ENCODE measurements around the gene PRX. TPM values are rescaled to one million over a fixed set of nuclear protein-coding genes. Genes with fewer than 3 reads are reported as not detected.

PRX gene
- total and polyA plus RNA-seq, 2 donors from 2014 or later = 4.5 to 12.6 TPM

DNA sequence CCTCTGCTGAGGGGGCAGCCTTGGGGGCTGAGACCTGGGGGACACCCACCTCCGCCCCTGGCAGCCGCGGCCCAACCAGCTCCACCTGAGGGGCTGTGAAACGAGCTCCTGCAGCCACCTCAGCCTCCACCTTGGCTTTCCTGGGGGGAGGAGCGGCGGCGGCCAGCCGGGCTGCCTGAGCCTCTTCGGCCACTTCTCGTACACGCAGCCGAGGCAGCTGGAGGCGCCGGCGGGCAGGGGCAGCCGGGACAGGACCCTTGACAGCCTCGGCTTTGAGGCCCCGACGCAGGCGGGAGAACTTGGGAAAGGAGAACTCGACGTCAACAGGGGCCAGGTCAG lies 15.6 kb downstream of the PRX start:
- Histone ChIP-seq H3K27me3 (ENCODE audit: control insufficient read depth, insufficient read depth, low read length) (no peaks in the 10 kb centered on the region), H3K9me3 (ENCODE audit: control insufficient read depth in 2 of 3, insufficient read depth in 1 of 3, low read length in 3 of 3) (no peaks in the 10 kb centered on the region), H3K4me3 (ENCODE audit: low read length in 3 of 3) (no peak overlapping the region), H3K9ac (ENCODE audit: low read length in 3 of 3) (no peak overlapping the region), H3K27ac (ENCODE audit: low read depth in 2 of 2, low read length in 2 of 2) (no peak overlapping the region), H3K36me3 (ENCODE audit: control insufficient read depth in 2 of 3, insufficient read depth in 3 of 3, low read length in 3 of 3) (no peaks in the 10 kb centered on the region), H3K4me1 (ENCODE audit: control insufficient read depth in 2 of 3, insufficient read depth in 2 of 3, low read depth in 1 of 3, low read length in 3 of 3) (no peaks in the 10 kb centered on the region)
- TF ChIP-seq, protein P1, sequence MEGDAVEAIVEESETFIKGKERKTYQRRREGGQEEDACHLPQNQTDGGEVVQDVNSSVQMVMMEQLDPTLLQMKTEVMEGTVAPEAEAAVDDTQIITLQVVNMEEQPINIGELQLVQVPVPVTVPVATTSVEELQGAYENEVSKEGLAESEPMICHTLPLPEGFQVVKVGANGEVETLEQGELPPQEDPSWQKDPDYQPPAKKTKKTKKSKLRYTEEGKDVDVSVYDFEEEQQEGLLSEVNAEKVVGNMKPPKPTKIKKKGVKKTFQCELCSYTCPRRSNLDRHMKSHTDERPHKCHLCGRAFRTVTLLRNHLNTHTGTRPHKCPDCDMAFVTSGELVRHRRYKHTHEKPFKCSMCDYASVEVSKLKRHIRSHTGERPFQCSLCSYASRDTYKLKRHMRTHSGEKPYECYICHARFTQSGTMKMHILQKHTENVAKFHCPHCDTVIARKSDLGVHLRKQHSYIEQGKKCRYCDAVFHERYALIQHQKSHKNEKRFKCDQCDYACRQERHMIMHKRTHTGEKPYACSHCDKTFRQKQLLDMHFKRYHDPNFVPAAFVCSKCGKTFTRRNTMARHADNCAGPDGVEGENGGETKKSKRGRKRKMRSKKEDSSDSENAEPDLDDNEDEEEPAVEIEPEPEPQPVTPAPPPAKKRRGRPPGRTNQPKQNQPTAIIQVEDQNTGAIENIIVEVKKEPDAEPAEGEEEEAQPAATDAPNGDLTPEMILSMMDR (IDR thresholded peaks at IDR 0.05; ENCODE audit: borderline replicate concordance, extremely low read depth, insufficient read depth) = no peak
- no peak for FAIRE-seq
- intact Hi-C loops (cut with DNase I) = no loop called here
- no peak for DNase-seq

DNA sequence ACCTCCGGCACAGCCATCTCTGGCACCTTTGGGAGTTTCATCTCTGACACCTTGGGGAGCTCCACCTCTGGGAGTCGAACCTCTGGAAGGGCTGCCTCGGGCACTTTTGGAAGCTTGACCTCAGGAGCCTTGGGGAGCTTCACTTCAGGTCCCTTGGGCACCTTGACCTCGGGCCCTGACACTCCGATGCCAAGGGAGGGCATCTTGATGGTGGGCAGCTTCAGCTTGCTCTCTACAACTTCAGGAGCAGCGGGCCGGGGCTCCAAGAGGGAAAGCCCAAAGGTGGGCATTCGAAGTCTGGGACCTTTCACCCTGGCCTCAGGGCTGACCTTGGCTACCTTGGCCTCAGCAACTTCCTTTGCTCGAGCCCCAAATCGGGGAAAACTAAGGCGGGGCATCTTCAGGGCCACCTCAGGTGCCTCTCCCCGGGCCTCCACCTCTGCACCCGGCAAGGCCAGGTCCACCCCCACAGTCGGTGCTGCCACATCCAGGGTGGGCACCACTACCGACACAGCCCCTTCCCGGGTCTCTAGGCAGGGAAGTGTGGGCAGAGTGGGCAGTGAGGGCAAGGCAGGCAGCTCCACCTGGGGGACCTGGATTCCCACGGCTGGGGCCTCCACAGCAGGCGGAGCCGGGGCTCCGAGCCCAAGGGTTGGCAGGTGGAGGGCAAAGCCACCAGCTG lies 16.2 kb downstream of the PRX start:
- Histone ChIP-seq H3K27ac (ENCODE audit: low read depth in 2 of 2, low read length in 2 of 2) (no peak overlapping the region), H3K36me3 (ENCODE audit: control insufficient read depth in 2 of 3, insufficient read depth in 3 of 3, low read length in 3 of 3) (no peaks in the 10 kb centered on the region), H3K9me3 (ENCODE audit: control insufficient read depth in 2 of 3, insufficient read depth in 1 of 3, low read length in 3 of 3) (no peaks in the 10 kb centered on the region), H3K27me3 (ENCODE audit: control insufficient read depth, insufficient read depth, low read length) (no peaks in the 10 kb centered on the region), H3K9ac (ENCODE audit: low read length in 3 of 3) (no peak overlapping the region), H3K4me3 (ENCODE audit: low read length in 3 of 3) (no peak overlapping the region), H3K4me1 (ENCODE audit: control insufficient read depth in 2 of 3, insufficient read depth in 2 of 3, low read depth in 1 of 3, low read length in 3 of 3) (no peaks in the 10 kb centered on the region)
- FAIRE-seq (no peak), DNase-seq (no peak)
- intact Hi-C loops (cut with DNase I) = no loop called here
- TF ChIP-seq, protein P1 (IDR thresholded peaks at IDR 0.05; ENCODE audit: borderline replicate concordance, extremely low read depth, insufficient read depth) = no peak

DNA sequence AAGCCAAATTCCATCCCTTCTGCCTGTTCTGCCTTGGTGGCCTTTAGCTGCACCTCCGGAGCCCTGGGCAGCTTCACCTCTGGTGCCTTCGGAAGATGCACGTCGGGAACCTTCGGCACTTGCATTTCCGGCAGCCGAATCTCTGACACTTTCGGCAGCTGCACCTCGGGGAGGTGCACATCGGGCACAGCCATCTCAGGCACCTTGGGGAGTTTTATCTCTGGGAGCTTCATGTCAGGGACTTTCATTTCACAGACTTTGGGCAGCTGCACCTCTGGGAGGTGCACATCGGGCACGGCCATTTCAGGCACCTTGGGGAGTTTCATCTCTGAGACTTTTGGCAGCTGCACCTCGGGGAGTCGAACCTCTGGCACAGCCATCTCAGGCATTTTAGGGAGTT lies 17.2 kb downstream of the PRX start:
- no peak overlapping the region for H3K4me3 ChIP-seq (ENCODE audit: low read length in 3 of 3)
- no peaks in the 10 kb centered on the region for H3K27me3 ChIP-seq (ENCODE audit: control insufficient read depth, insufficient read depth, low read length)
- FAIRE-seq = no peak
- no peaks in the 10 kb centered on the region for H3K36me3 ChIP-seq (ENCODE audit: control insufficient read depth in 2 of 3, insufficient read depth in 3 of 3, low read length in 3 of 3)
- H3K27ac ChIP-seq (ENCODE audit: low read depth in 2 of 2, low read length in 2 of 2) = no peak overlapping the region
- TF ChIP-seq, protein P1 (IDR thresholded peaks at IDR 0.05; ENCODE audit: borderline replicate concordance, extremely low read depth, insufficient read depth) = no peak
- H3K9ac ChIP-seq (ENCODE audit: low read length in 3 of 3) = no peak overlapping the region
- H3K9me3 ChIP-seq (ENCODE audit: control insufficient read depth in 2 of 3, insufficient read depth in 1 of 3, low read length in 3 of 3) = no peaks in the 10 kb centered on the region
- H3K4me1 ChIP-seq (ENCODE audit: control insufficient read depth in 2 of 3, insufficient read depth in 2 of 3, low read depth in 1 of 3, low read length in 3 of 3) = no peaks in the 10 kb centered on the region
- intact Hi-C loops (cut with DNase I) = no loop called here
- DNase-seq = no peak

DNA sequence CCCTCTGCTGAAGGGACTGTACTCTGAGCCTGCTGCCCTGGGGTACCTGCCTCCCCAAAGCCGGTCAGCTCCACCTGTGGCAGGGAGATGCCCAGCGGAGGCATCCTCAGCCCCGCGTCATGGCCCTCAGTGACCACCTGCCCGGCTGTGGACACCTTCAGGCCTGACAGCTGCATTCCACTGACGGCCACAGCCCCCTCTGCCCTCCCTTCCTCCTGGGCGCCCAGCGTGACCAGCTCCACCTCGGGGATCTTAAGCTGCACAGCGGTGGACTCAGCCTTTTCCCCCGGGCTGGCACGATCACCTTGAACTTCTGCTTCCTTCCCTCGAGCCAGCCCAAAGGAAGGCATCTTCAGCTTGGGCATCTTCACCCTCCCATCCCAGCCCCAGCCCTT lies 18.4 kb downstream of the PRX start:
- no peaks in the 10 kb centered on the region for H3K9me3 ChIP-seq (ENCODE audit: control insufficient read depth in 2 of 3, insufficient read depth in 1 of 3, low read length in 3 of 3)
- no peaks in the 10 kb centered on the region for H3K27me3 ChIP-seq (ENCODE audit: control insufficient read depth, insufficient read depth, low read length)
- DNase-seq (peak in 3 of 5 donors; percentile 34 to 37 (median 35)), FAIRE-seq (no peak)
- no peak overlapping the region for H3K9ac ChIP-seq (ENCODE audit: low read length in 3 of 3)
- no peaks in the 10 kb centered on the region for H3K4me1 ChIP-seq (ENCODE audit: control insufficient read depth in 2 of 3, insufficient read depth in 2 of 3, low read depth in 1 of 3, low read length in 3 of 3)
- no peak overlapping the region for H3K4me3 ChIP-seq (ENCODE audit: low read length in 3 of 3)
- intact Hi-C loops (cut with DNase I) = no loop called here
- H3K36me3 ChIP-seq (ENCODE audit: control insufficient read depth in 2 of 3, insufficient read depth in 3 of 3, low read length in 3 of 3) = no peaks in the 10 kb centered on the region
- TF ChIP-seq, protein P1 (IDR thresholded peaks at IDR 0.05; ENCODE audit: borderline replicate concordance, extremely low read depth, insufficient read depth) = no peak
- H3K27ac ChIP-seq (ENCODE audit: low read depth in 2 of 2, low read length in 2 of 2) = no peak overlapping the region
